HEK293 (cell line): ENCODE data around the gene NSMCE4A.

Experiments used
- CTCF ChIA-PET: fragments of 350-600 bp; formaldehyde crosslinking; extraction: SDS; loops from one replicate; lab custom pipeline; 2021; ENCODE audit warnings: antibody characterized with exemption; lab: Yijun Ruan, JAX
- POLR2A ChIA-PET: fragments of 300-600 bp; formaldehyde crosslinking; extraction: SDS; loops from one replicate; lab custom pipeline; 2020; ENCODE audit warnings: antibody characterized with exemption, inconsistent platforms; lab: Yijun Ruan, JAX
- H3K27ac ChIP-seq: fragments of 200-500 bp; sonication (Bioruptor generic); 2 replicates; pipeline ENCODE4 v1.5.1; 2014; ENCODE audit warnings: low read depth, low read length, control low read depth, inconsistent platforms; ENCODE audit errors: extremely low read depth
- H3K36me3 ChIP-seq, 2 experiments: fragments of 200-500 bp in 1 of 2; sonication (Bioruptor generic) in 1 of 2; 1 replicate in 1 of 2; 2 replicates in 1 of 2; pipeline ENCODE4 v1.5.1; 2014 to 2017; ENCODE audit warnings: inconsistent platforms in 2 of 2, low read length in 2 of 2; ENCODE audit not compliant: control insufficient read depth in 2 of 2, insufficient read depth in 1 of 2
- H3K4me1 ChIP-seq: fragments of 200-500 bp; sonication (Bioruptor generic); 2 replicates; pipeline ENCODE4 v1.5.1; 2014; ENCODE audit warnings: mild to moderate bottlenecking, low read length, inconsistent platforms; ENCODE audit not compliant: control insufficient read depth, insufficient read depth
- H3K4me3 ChIP-seq: 2 replicates; pipeline ENCODE4 v1.5.1; 2011; ENCODE audit warnings: low read depth, mild to moderate bottlenecking, control low read depth, low read length, moderate library complexity
- H3K9me3 ChIP-seq: fragments of 200-500 bp; sonication (Bioruptor generic); 2 replicates; pipeline ENCODE4 v1.5.1; 2014; ENCODE audit warnings: low read depth, low read length, inconsistent platforms; ENCODE audit not compliant: control insufficient read depth, insufficient read depth
- BCL11A ChIP-seq: fragments of 450-650 bp; formaldehyde crosslinking; IDR thresholded peaks from 2 replicates; pipeline ENCODE4 v1.5.1; 2016; ENCODE audit warnings: low read depth, missing biosample characterization, missing genetic modification characterization
- GLI4 ChIP-seq: fragments of 450-650 bp; formaldehyde crosslinking; IDR thresholded peaks from 2 replicates; pipeline ENCODE4 v1.5.1; 2016; ENCODE audit warnings: missing biosample characterization, missing genetic modification characterization
- GLIS2 ChIP-seq: fragments of 450-650 bp; formaldehyde crosslinking; IDR thresholded peaks from 2 replicates; pipeline ENCODE4 v1.5.1; 2016; ENCODE audit warnings: missing biosample characterization, missing genetic modification characterization
- IKZF3 ChIP-seq: fragments of 450-650 bp; IDR thresholded peaks from 2 replicates; pipeline ENCODE4 v1.5.0; 2018; ENCODE audit warnings: missing biosample characterization, mild to moderate bottlenecking, missing genetic modification characterization, moderate library complexity
- KLF10 ChIP-seq: fragments of 450-650 bp; IDR thresholded peaks from 2 replicates; pipeline ENCODE4 v1.5.1; 2018; ENCODE audit warnings: missing biosample characterization, mild to moderate bottlenecking, missing genetic modification characterization
- KLF8 ChIP-seq: fragments of 450-650 bp; formaldehyde crosslinking; IDR thresholded peaks from 2 replicates; pipeline ENCODE4 v1.5.1; 2016; ENCODE audit warnings: missing biosample characterization, missing genetic modification characterization
- MEIS1 ChIP-seq: sonication (generic); formaldehyde crosslinking; IDR thresholded peaks from 2 replicates; pipeline ENCODE4 v1.8.1; 2022; ENCODE audit warnings: missing genetic modification reagents, mild to moderate bottlenecking, borderline replicate concordance
- MYNN ChIP-seq: fragments of 450-650 bp; formaldehyde crosslinking; IDR thresholded peaks from 2 replicates; pipeline ENCODE4 v1.5.1; 2016; ENCODE audit warnings: missing biosample characterization, missing genetic modification characterization, borderline replicate concordance
- OVOL3 ChIP-seq: fragments of 450-650 bp; formaldehyde crosslinking; IDR thresholded peaks from 2 replicates; pipeline ENCODE4 v1.5.1; 2016; ENCODE audit warnings: missing biosample characterization, missing genetic modification characterization
- SETDB1 ChIP-seq: IDR thresholded peaks from one replicate; pipeline ENCODE4 v1.6.1; 2017; ENCODE audit warnings: mild to moderate bottlenecking, low read length, moderate library complexity, mixed read lengths; ENCODE audit not compliant: insufficient read length
- SP3 ChIP-seq: fragments of 450-650 bp; formaldehyde crosslinking; IDR thresholded peaks from 2 replicates; pipeline ENCODE4 v1.5.1; 2016; ENCODE audit warnings: missing biosample characterization, missing genetic modification characterization
- WT1 ChIP-seq: fragments of 450-650 bp; formaldehyde crosslinking; IDR thresholded peaks from 2 replicates; pipeline ENCODE4 v1.5.1; 2016; ENCODE audit warnings: missing biosample characterization, missing genetic modification characterization
- YY2 ChIP-seq: fragments of 450-650 bp; formaldehyde crosslinking; IDR thresholded peaks from 2 replicates; pipeline ENCODE4 v1.5.1; 2016; ENCODE audit warnings: missing biosample characterization, missing genetic modification characterization
- ZBTB1 ChIP-seq: fragments of 450-650 bp; formaldehyde crosslinking; IDR thresholded peaks from 2 replicates; pipeline ENCODE4 v1.5.1; 2016; ENCODE audit warnings: missing biosample characterization, missing genetic modification characterization
- ZBTB17 ChIP-seq: fragments of 450-650 bp; formaldehyde crosslinking; IDR thresholded peaks from 2 replicates; pipeline ENCODE4 v1.5.1; 2016; ENCODE audit warnings: missing biosample characterization, missing genetic modification characterization
- ZBTB21 ChIP-seq: fragments of 450-650 bp; formaldehyde crosslinking; IDR thresholded peaks from 2 replicates; pipeline ENCODE4 v1.5.1; 2017; ENCODE audit warnings: missing biosample characterization, missing genetic modification characterization
- ZBTB6 ChIP-seq: fragments of 450-650 bp; formaldehyde crosslinking; IDR thresholded peaks from 2 replicates; pipeline ENCODE4 v1.5.1; 2017; ENCODE audit warnings: missing biosample characterization, missing genetic modification characterization
- ZFHX2 ChIP-seq: fragments of 450-650 bp; formaldehyde crosslinking; conservative IDR thresholded peaks from 2 replicates; pipeline ENCODE4 v1.5.1; 2016; ENCODE audit warnings: missing biosample characterization, missing genetic modification characterization
- ZIC2 ChIP-seq: fragments of 450-650 bp; formaldehyde crosslinking; IDR thresholded peaks from 2 replicates; pipeline ENCODE4 v1.5.1; 2016; ENCODE audit warnings: missing biosample characterization, missing genetic modification characterization
- ZNF138 ChIP-seq: fragments of 450-650 bp; formaldehyde crosslinking; IDR thresholded peaks from 2 replicates; pipeline ENCODE4 v1.5.1; 2016; ENCODE audit warnings: missing biosample characterization, missing genetic modification characterization, borderline replicate concordance
- ZNF155 ChIP-seq: fragments of 450-650 bp; formaldehyde crosslinking; IDR thresholded peaks from 2 replicates; pipeline ENCODE4 v1.5.1; 2016; ENCODE audit warnings: missing biosample characterization, missing genetic modification characterization
- ZNF223 ChIP-seq: fragments of 450-650 bp; formaldehyde crosslinking; IDR thresholded peaks from 2 replicates; pipeline ENCODE4 v1.5.1; 2016; ENCODE audit warnings: missing biosample characterization, missing genetic modification characterization
- ZNF239 ChIP-seq: fragments of 450-650 bp; formaldehyde crosslinking; IDR thresholded peaks from 2 replicates; pipeline ENCODE4 v1.5.1; 2016; ENCODE audit warnings: missing biosample characterization, missing genetic modification characterization
- ZNF335 ChIP-seq: fragments of 450-650 bp; formaldehyde crosslinking; conservative IDR thresholded peaks from 2 replicates; pipeline ENCODE4 v1.5.1; 2016; ENCODE audit warnings: missing biosample characterization, missing genetic modification characterization
- ZNF354C ChIP-seq: fragments of 450-650 bp; formaldehyde crosslinking; IDR thresholded peaks from 2 replicates; pipeline ENCODE4 v1.5.1; 2016; ENCODE audit warnings: missing biosample characterization, missing genetic modification characterization, low read depth, borderline replicate concordance
- ZNF37A ChIP-seq: fragments of 450-650 bp; IDR thresholded peaks from 2 replicates; pipeline ENCODE4 v1.5.1; 2018; ENCODE audit warnings: missing biosample characterization, missing genetic modification characterization
- ZNF416 ChIP-seq: fragments of 450-650 bp; formaldehyde crosslinking; IDR thresholded peaks from 2 replicates; pipeline ENCODE4 v1.5.1; 2016; ENCODE audit warnings: missing biosample characterization, missing genetic modification characterization
- ZNF600 ChIP-seq: fragments of 450-650 bp; formaldehyde crosslinking; IDR thresholded peaks from 2 replicates; pipeline ENCODE4 v1.5.1; 2016; ENCODE audit warnings: missing biosample characterization, missing genetic modification characterization
- ZNF654 ChIP-seq: fragments of 450-650 bp; formaldehyde crosslinking; IDR thresholded peaks from 2 replicates; pipeline ENCODE4 v1.5.1; 2016; ENCODE audit warnings: low read depth, missing biosample characterization, missing genetic modification characterization
- ZNF704 ChIP-seq: fragments of 450-650 bp; formaldehyde crosslinking; IDR thresholded peaks from 2 replicates; pipeline ENCODE4 v1.5.1; 2016; ENCODE audit warnings: missing biosample characterization, missing genetic modification characterization
- ZNF707 ChIP-seq: fragments of 450-650 bp; formaldehyde crosslinking; IDR thresholded peaks from 2 replicates; pipeline ENCODE4 v1.5.1; 2016; ENCODE audit warnings: missing biosample characterization, missing genetic modification characterization
- ZSCAN30 ChIP-seq: fragments of 450-650 bp; IDR thresholded peaks from 2 replicates; pipeline ENCODE4 v1.5.1; 2018; ENCODE audit warnings: missing biosample characterization, mild to moderate bottlenecking, missing genetic modification characterization, moderate library complexity
- TF ChIP-seq, protein P1 (sequence below): fragments of 450-650 bp; formaldehyde crosslinking; IDR thresholded peaks from 2 replicates; pipeline ENCODE4 v1.5.1; 2016; ENCODE audit warnings: missing biosample characterization, missing genetic modification characterization
- TF ChIP-seq, protein P2 (sequence below): fragments of 450-650 bp; formaldehyde crosslinking; IDR thresholded peaks from 2 replicates; pipeline ENCODE4 v1.5.1; 2016; ENCODE audit warnings: missing biosample characterization, missing genetic modification characterization

NSMCE4A gene

GRCh38 chr10:121975295-121976086 lies 474 bp upstream of the NSMCE4A start:
- H3K4me1 ChIP-seq: peaks cover 5% of the 10 kb centered on the region
- peaks cover 8 to 23% of the 10 kb centered on the region in 2 experiments for H3K36me3 ChIP-seq
- no peaks in the 10 kb centered on the region for H3K9me3 ChIP-seq
- H3K27ac ChIP-seq: peak overlapping the region; percentile 99
- POLR2A ChIA-PET: interaction anchor here (0.5 to 2.4 kb wide), 3 partner anchors 9 to 52 kb away, joined by 3 to 8 read pairs (median 4); partner anchors contain the start of gene ATE1
- CTCF ChIA-PET: interaction anchor here (0.6 to 1.7 kb wide), 11 partner anchors 8 to 213 kb away, joined by 3 to 7 read pairs (median 4); no protein-coding TSS in a partner anchor
- peak overlapping the region; percentile 75 for H3K4me3 ChIP-seq
- TF ChIP-seq ZBTB21: no peak
- no peak for TF ChIP-seq BCL11A
- no peak for TF ChIP-seq MYNN
- TF ChIP-seq ZIC2 (tag by site-specific recombination): peak; percentile 70
- TF ChIP-seq KLF10 (tag by site-specific recombination): no peak
- 0 out of 2 replicates have a peak, but pooled peaks have one; percentile 6 for TF ChIP-seq ZBTB17
- peak; percentile 68 for TF ChIP-seq GLIS2 (tag by site-specific recombination)
- TF ChIP-seq ZNF654 (tag by site-specific recombination): no peak
- TF ChIP-seq ZNF155 (tag by site-specific recombination): no peak
- no peak for TF ChIP-seq ZBTB1
- TF ChIP-seq MEIS1: no peak; the same call in 1 of the 2 replicates
- peak; percentile 72 for TF ChIP-seq ZNF335 (tag by site-specific recombination)
- 0 out of 2 replicates have a peak, but pooled peaks have one; percentile 5 for TF ChIP-seq KLF8 (tag by site-specific recombination)
- TF ChIP-seq ZNF37A (tag by site-specific recombination): no peak
- TF ChIP-seq ZFHX2 (tag by site-specific recombination): no peak
- no peak for TF ChIP-seq YY2 (tag by site-specific recombination)
- TF ChIP-seq ZNF354C: no peak
- no peak for TF ChIP-seq WT1 (tag by site-specific recombination)
- TF ChIP-seq ZNF704 (tag by site-specific recombination): no peak
- TF ChIP-seq ZSCAN30: no peak
- no peak for TF ChIP-seq ZNF223
- peak; percentile 31 for TF ChIP-seq SETDB1
- TF ChIP-seq SP3 (tag by site-specific recombination): no peak
- TF ChIP-seq ZNF707 (tag by site-specific recombination): no peak
- 0 out of 2 replicates have a peak, but pooled peaks have one; percentile 30 for TF ChIP-seq ZNF600
- TF ChIP-seq GLI4 (tag by site-specific recombination): no peak
- no peak for TF ChIP-seq IKZF3 (tag by site-specific recombination)
- no peak for TF ChIP-seq ZNF416
- no peak for TF ChIP-seq ZBTB6
- TF ChIP-seq ZNF239 (tag by site-specific recombination): no peak
- TF ChIP-seq ZNF138: no peak
- TF ChIP-seq OVOL3 (tag by site-specific recombination): no peak
- TF ChIP-seq, protein P1, sequence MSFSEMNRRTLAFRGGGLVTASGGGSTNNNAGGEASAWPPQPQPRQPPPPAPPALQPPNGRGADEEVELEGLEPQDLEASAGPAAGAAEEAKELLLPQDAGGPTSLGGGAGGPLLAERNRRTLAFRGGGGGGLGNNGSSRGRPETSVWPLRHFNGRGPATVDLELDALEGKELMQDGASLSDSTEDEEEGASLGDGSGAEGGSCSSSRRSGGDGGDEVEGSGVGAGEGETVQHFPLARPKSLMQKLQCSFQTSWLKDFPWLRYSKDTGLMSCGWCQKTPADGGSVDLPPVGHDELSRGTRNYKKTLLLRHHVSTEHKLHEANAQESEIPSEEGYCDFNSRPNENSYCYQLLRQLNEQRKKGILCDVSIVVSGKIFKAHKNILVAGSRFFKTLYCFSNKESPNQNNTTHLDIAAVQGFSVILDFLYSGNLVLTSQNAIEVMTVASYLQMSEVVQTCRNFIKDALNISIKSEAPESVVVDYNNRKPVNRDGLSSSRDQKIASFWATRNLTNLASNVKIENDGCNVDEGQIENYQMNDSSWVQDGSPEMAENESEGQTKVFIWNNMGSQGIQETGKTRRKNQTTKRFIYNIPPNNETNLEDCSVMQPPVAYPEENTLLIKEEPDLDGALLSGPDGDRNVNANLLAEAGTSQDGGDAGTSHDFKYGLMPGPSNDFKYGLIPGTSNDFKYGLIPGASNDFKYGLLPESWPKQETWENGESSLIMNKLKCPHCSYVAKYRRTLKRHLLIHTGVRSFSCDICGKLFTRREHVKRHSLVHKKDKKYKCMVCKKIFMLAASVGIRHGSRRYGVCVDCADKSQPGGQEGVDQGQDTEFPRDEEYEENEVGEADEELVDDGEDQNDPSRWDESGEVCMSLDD: 0 out of 2 replicates have a peak, but pooled peaks have one; percentile 33
- TF ChIP-seq, protein P2, sequence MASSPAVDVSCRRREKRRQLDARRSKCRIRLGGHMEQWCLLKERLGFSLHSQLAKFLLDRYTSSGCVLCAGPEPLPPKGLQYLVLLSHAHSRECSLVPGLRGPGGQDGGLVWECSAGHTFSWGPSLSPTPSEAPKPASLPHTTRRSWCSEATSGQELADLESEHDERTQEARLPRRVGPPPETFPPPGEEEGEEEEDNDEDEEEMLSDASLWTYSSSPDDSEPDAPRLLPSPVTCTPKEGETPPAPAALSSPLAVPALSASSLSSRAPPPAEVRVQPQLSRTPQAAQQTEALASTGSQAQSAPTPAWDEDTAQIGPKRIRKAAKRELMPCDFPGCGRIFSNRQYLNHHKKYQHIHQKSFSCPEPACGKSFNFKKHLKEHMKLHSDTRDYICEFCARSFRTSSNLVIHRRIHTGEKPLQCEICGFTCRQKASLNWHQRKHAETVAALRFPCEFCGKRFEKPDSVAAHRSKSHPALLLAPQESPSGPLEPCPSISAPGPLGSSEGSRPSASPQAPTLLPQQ (tag by site-specific recombination): no peak
